GM21528 (cell line): ENCODE data around the gene OR4C15.

Experiments used
- ATAC-seq: cut with Tn5 transposase; IDR thresholded peaks from one replicate; pipeline ENCODE4 v1.9.1; 2021; ENCODE audit warnings: mild to moderate bottlenecking, moderate library complexity; ENCODE audit not compliant: unreplicated experiment, low FRiP score

The OR4C15 gene

DNA sequence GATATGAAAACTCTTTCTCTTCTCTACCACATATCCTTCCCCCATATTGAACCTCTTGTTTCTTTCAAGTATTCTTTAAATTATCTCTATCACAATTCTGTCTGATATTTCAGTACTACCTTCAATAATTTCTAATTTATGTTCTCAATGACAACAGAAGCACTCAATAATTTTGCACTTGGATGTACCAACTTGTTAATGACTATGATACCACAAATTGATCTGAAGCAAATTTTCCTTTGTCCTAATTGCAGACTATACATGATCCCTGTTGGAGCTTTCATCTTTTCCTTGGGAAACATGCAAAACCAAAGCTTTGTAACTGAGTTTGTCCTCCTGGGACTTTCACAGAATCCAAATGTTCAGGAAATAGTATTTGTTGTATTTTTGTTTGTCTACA, at the start of gene OR4C15:
Gene OR4C15 (plus strand): TSS at position 301 of the 400 bp plus-strand sequence. CDS start 0 bp downstream, at position 301.
- no peak for ATAC-seq

DNA sequence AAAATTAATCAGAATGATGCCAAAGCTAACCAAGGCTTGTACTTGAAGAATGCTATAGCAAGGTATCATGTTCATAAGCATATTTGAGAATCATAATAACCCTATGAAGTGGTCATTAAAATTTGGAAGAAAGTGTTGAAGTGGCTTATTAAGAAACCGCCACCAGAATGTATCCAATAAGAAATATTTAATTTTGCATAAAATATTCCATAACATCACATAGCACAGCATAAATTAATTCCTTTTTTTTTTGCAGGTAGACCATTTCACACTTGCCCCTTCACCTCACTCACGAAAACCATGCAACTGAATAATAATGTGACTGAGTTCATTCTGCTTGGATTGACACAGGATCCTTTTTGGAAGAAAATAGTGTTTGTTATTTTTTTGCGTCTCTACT, 17.6 kb downstream of the OR4C15 start, which contains the start of gene OR4C16:
Gene OR4C16 (plus strand): TSS at position 301 of the 400 bp plus-strand sequence. CDS start 0 bp downstream, at position 301.
- no peak for ATAC-seq

DNA sequence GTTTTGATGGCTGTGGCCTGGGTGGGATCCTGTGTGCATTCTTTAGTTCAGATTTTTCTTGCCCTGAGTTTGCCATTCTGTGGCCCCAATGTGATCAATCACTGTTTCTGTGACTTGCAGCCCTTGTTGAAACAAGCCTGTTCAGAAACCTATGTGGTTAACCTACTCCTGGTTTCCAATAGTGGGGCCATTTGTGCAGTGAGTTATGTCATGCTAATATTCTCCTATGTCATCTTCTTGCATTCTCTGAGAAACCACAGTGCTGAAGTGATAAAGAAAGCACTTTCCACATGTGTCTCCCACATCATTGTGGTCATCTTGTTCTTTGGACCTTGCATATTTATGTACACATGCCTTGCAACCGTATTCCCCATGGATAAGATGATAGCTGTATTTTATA, 18.3 kb downstream of the OR4C15 start:
- ATAC-seq, result no peak
